Psoas muscle (tissue), 8 donors: Measurements from ENCODE around the gene SEMA3B. TPM values are rescaled to one million over a fixed set of nuclear protein-coding genes. Genes with fewer than 3 reads are reported as not detected.

Experiments
- ATAC-seq, 4 donors: fragments of 200-7000 bp; cut with Tn5 transposase; one replicate each; pipeline ENCODE4 v1.9.1; 2020; ENCODE audit warnings: moderate library complexity in 3 of 4, mild to moderate bottlenecking in 2 of 4
- DNase-seq, 2 donors: peaks; one replicate each; pipeline ENCODE4 v3.0.0-alpha.2; 2020
- H3K27ac ChIP-seq: fragments of 200-600 bp; one replicate; pipeline ENCODE4 v1.8.0; 2022
- H3K27me3 ChIP-seq, 3 donors: fragments of 200-600 bp in 1 of 3; one replicate each; pipeline versions ENCODE4 v1.6.1 to v1.8.0; 2013 to 2022; ENCODE audit warnings: low read length in 2 of 3, mild to moderate bottlenecking in 2 of 3, moderate library complexity in 1 of 3; ENCODE audit not compliant: insufficient read depth in 3 of 3
- H3K36me3 ChIP-seq, 2 donors: fragments of 200-600 bp in 1 of 2; one replicate each; pipeline versions ENCODE4 v1.6.1 to v1.8.0; 2013 to 2022; ENCODE audit warnings: low read depth in 1 of 2, mild to moderate bottlenecking in 1 of 2, moderate library complexity in 1 of 2; ENCODE audit not compliant: insufficient read depth in 1 of 2
- H3K4me1 ChIP-seq: fragments of 200-600 bp; one replicate; pipeline ENCODE4 v1.8.0; 2022
- H3K4me3 ChIP-seq: fragments of 200-600 bp; one replicate; pipeline ENCODE4 v1.8.0; 2022; ENCODE audit warnings: mild to moderate bottlenecking
- H3K9me3 ChIP-seq: fragments of 200-600 bp; one replicate; pipeline ENCODE4 v1.8.0; 2022
- WGBS, 3 donors: extraction: QIAGEN DNeasy Blood & Tissue Kit; methylation state at CpG; one replicate each; pipeline versions ENCODE4 v1.1.6 to v1.1.7; 2013; 5-methylcytosine and 5-hydroxymethylcytosine counted together
- intact Hi-C, 2 donors: fragments of 100-400 bp; cut with DNase I; formaldehyde crosslinking; loops; one replicate each; pipeline versions ENCODE4 v1.11.0 to v1.14.2; 2022
- polyA plus RNA-seq, 3 donors: library from polyadenylated mRNA; stranded (reverse); fragments of 200-250 nt; gene quantifications; one replicate each; pipeline ENCODE4 v1.2.3, GENCODE V29; 2013
- total RNA-seq, 4 donors: library from RNA; stranded (reverse); fragmentation: NEBNext Ultra II Directional in 2 of 4; extraction: Animal tissue kit (Norgen Biotek cat#: 25700) in 2 of 4; gene quantifications; one replicate each; pipeline versions ENCODE4 v1.2.1 to v1.2.4, GENCODE V29; 2021 to 2023
- TF ChIP-seq, protein P1 (sequence below): fragments of 200-600 bp; IDR thresholded peaks from one replicate; pipeline ENCODE4 v1.8.0; 2022; ENCODE audit warnings: antibody characterized with exemption
- donor health status: healthy with polysubstance abuse.
- donor health status: DM: no; HTN: no; CAD: no; lungs with moderate emphysema.
- donor health status: Bipolar disorder and iron deficiency.
- donor health status: healthy.
- donor health status: DM: yes; HTN: yes; CAD: no.
- donor health status: DM: no; HTN: no; CAD: no.
- donor health status: DM: no; HTN: no; CAD: no.
- donor health status: DM: yes; HTN: yes; CAD: no.

The SEMA3B gene
- total and polyA plus RNA-seq, 7 donors: 2.1 to 6.8 (median 3.4) TPM

- Histone ChIP-seq H3K36me3 (peaks cover 0 to 28% of the 10 kb centered on the region in 2 donors), H3K27ac (peak overlapping the region; percentile 10), H3K4me1 (peaks cover 67% of the 10 kb centered on the region), H3K27me3 (no peaks in the 10 kb centered on the region), H3K9me3 (no peaks in the 10 kb centered on the region), H3K4me3 (no peak overlapping the region)
- peak in 1 of 4 donors; percentile 19 for ATAC-seq
- no peak for DNase-seq
- intact Hi-C loops: no loop called here
- TF ChIP-seq, protein P1, sequence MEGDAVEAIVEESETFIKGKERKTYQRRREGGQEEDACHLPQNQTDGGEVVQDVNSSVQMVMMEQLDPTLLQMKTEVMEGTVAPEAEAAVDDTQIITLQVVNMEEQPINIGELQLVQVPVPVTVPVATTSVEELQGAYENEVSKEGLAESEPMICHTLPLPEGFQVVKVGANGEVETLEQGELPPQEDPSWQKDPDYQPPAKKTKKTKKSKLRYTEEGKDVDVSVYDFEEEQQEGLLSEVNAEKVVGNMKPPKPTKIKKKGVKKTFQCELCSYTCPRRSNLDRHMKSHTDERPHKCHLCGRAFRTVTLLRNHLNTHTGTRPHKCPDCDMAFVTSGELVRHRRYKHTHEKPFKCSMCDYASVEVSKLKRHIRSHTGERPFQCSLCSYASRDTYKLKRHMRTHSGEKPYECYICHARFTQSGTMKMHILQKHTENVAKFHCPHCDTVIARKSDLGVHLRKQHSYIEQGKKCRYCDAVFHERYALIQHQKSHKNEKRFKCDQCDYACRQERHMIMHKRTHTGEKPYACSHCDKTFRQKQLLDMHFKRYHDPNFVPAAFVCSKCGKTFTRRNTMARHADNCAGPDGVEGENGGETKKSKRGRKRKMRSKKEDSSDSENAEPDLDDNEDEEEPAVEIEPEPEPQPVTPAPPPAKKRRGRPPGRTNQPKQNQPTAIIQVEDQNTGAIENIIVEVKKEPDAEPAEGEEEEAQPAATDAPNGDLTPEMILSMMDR: no peak
- 80 to 85% (median 83%) methylated on average over 8 of the region's 8 CpGs for WGBS, 3 donors
These were observed 17.7 kb upstream of the SEMA3B start for GRCh38 chr3:50251220-50251619.

- Histone ChIP-seq H3K4me1 (peaks cover 40% of the 10 kb centered on the region), H3K27ac (peak overlapping the region; percentile 73), H3K4me3 (peak overlapping the region; percentile 11), H3K27me3 (no peaks in the 10 kb centered on the region), H3K36me3 (peaks cover 0 to 48% of the 10 kb centered on the region in 2 donors), H3K9me3 (no peaks in the 10 kb centered on the region)
- ATAC-seq: peak in 2 of 4 donors; percentile 20 to 42
- DNase-seq: peak; percentile 65 to 83
- TF ChIP-seq, protein P1: no peak
- WGBS, 3 donors: 64 to 75% (median 71%) methylated on average over 8 of the region's 8 CpGs
- intact Hi-C loops: no loop called here
These were observed 14.2 kb upstream of the SEMA3B start for GRCh38 chr3:50254577-50255250.

- DNase-seq: no peak
- ATAC-seq: no peak
- TF ChIP-seq, protein P1: no peak
- intact Hi-C loops: no loop called here
- H3K36me3 ChIP-seq: peaks cover 0 to 48% of the 10 kb centered on the region in 2 donors
- WGBS, 3 donors: 63 to 76% (median 76%) methylated on average over 9 of the region's 9 CpGs
- peak overlapping the region; percentile 11 for H3K4me3 ChIP-seq
- no peaks in the 10 kb centered on the region for H3K27me3 ChIP-seq
- peaks cover 38% of the 10 kb centered on the region for H3K4me1 ChIP-seq
- peak overlapping the region; percentile 73 for H3K27ac ChIP-seq
- no peaks in the 10 kb centered on the region for H3K9me3 ChIP-seq
These were observed 13.7 kb upstream of the SEMA3B start for GRCh38 chr3:50255251-50255615.

DNA sequence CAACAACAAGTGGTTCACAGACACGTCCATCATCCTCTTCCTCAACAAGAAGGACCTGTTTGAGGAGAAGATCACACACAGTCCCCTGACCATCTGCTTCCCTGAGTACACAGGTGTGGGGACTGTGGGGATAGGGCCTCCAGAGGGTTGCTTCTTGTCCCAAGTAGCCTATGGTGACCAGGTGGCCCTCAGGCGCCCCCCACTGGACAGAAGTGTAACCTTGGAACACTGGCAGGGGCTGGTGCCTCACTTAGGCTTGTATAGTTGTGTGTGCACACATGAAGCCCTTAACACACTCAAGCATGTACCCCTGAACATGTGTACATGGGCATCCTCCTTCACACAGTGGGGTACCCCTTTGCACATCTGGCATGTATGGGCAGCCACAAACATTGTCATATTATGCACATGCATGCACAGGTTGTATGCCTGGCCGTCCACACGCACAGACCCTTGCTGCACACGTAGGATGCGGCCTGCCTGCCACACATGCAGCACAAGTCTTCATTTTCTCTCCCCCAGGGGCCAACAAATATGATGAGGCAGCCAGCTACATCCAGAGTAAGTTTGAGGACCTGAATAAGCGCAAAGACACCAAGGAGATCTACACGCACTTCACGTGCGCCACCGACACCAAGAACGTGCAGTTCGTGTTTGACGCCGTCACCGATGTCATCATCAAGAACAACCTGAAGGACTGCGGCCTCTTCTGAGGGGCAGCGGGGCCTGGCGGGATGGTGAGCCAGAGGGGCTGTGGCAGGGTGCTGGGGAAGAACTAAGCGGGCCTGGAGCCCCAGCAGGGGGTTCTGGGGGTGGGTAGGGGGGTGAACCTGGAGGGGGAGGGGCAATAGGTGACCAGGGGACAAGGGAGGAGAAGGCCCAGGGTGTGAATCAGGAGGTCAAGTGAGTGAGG, 11.7 kb upstream of the SEMA3B start:
- H3K27ac ChIP-seq: no peak overlapping the region
- TF ChIP-seq, protein P1: peak; percentile 40
- DNase-seq (no peak), ATAC-seq (no peak)
- H3K4me1 ChIP-seq: peaks cover 27% of the 10 kb centered on the region
- H3K36me3 ChIP-seq: peaks cover 0 to 45% of the 10 kb centered on the region in 2 donors
- no peak overlapping the region for H3K4me3 ChIP-seq
- 88 to 89% (median 88%) methylated on average over 19 to 20 of the region's 20 CpGs for WGBS, 3 donors
- intact Hi-C loops: no loop called here
- no peaks in the 10 kb centered on the region for H3K9me3 ChIP-seq
- H3K27me3 ChIP-seq: no peaks in the 10 kb centered on the region
